ENCODE results near the gene ALCAM.

ALCAM gene

DNA sequence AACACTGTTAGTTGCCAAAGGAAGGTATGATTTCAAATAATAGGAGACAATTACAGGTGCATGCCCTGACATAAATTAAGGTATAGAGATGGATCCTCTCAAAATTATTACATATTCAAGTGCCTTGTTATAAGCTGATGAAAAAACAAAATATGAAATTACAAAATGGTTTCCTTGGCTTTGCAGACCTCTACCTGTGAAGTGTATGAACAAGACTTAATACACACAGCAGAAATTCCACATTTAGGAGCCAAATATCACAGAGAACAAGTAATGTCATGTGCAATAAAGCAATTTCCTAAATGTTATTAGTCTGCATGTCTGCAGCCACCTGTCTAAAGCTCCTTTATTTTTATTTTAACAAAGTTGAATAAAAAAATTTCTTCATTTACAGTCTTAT lies 151.5 kb downstream of the ALCAM start:
- H3K27ac ChIP-seq, result no peak overlapping the region
- no peak for DNase-seq (ENCODE audit: low read depth, low spot score)

DNA sequence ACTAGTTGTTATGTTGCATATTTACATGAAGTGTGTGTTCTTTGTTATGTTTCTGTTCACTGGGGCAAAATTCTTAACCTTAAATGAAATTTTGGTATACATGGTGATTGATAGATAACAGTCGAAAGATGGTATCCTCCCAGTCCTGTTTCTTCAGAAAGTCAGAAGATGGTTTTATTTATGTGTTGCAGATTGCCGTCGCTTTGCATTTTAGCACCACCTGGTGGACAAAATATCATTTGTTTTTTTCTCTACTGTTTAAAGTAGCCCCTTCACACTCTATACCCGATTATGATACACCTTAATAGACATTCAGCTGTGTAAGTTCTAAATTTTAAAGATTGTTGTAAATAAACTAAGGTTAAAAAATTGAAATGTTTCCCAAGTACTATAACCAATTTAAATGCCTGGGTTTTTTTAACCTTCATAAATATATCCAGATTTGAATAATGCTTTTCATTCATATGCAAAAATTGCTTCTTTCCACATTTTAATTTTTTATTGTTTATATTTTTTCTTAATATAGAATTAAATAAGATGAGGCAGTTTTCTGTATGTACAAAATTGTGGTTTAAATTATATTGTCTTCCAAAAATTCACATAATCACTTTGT lies 152.2 kb downstream of the ALCAM start:
- DNase-seq (ENCODE audit: low read depth, low spot score), result no peak
- H3K27ac ChIP-seq, result no peak overlapping the region

DNA sequence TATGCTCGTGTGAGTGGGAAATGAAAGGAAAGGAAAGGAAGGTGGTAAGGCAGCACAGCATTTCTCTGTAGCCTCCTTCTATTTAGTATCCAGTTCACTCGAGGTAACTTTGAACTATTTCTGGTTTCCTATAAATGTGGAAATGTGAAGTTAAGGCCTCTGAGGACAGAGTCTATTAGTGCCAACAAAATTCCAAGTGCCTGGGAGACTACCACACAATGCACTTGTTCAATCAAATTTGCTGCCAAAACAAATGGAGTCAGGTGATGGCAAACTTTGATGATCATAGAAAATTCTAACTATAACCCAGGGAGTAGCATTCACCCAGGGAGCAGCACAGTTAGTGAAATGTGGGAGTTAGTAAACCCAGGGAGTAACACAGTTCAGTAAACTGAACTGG lies 155.1 kb downstream of the ALCAM start:
- DNase-seq (ENCODE audit: low read depth, low spot score), result no peak
- H3K27ac ChIP-seq, result no peak overlapping the region

DNA sequence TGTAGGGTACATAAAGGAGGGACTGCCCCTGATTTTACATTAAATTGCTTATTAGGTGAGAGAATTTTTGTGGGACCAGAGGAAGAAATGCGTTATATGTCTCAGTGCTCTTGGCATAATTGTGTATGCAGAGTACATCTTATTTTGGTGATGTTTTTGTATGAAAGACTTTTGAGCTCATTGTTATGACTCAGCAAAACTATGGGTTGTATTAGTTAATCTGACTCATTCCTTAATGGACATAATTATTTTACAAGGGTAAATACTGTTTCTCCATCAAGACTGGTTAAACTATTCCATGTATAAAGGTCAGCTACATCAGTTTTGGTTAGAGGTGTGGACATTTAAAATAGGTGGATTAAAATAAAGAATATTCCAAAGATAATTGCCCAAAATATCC lies 156.8 kb downstream of the ALCAM start:
- no peak for DNase-seq (ENCODE audit: low read depth, low spot score)
- no peak overlapping the region for H3K27ac ChIP-seq

DNA sequence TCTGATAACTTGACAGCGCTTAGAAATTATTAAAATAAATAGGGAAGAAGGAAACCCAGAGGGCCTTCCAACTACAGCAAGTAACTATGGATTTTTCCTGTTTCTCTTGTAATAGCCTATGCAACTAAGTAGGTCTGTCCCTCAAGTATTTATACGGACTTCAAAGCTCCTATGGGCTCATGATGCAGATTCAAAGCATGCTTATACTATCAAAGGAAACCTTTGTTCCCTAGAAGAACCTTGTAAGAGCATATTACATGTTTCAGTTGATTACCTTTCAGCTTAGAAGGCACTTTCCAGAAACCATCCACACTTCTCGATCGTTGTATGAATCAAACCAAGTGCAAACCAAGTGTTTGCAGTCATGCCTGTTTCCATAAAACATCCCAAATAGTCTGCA lies 158.8 kb downstream of the ALCAM start:
- no peak overlapping the region for H3K27ac ChIP-seq
- DNase-seq (ENCODE audit: low read depth, low spot score), result no peak

DNA sequence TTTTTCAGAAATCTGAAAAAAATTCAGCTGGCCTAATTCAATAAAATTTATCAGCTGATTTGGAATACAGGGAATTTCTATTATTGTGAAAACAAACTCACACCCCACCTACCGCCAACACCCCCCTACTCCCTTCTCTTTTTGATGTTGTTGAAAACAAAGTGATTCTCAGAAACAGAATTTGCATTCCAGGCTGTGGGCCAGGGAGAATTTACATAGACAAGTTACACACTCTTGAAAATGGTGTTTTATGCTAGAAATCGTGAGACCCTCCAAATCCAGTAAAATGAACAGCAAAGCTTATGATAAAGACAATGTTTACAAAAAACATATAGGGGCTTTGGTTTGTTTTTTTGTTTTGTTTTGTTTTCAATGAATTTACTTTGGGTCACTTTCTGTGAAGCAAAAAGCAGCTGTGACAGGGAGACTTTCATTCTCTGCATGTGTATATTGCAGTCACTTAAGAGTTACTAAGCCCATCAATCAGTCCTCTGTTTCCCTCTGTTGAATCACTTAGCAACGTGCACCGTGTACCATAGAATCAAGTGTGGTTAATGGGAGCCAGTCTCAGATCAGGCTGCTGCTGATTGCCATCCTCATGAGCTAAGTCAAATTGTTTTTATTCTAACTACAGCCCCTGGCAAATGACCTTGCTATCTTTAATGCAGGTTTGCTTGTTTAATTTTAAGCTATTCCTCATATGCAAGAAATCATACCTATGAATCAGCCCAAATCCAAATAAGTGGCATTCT lies 159.8 kb downstream of the ALCAM start:
- no peak overlapping the region for H3K27ac ChIP-seq
- no peak for DNase-seq (ENCODE audit: low read depth, low spot score)

DNA sequence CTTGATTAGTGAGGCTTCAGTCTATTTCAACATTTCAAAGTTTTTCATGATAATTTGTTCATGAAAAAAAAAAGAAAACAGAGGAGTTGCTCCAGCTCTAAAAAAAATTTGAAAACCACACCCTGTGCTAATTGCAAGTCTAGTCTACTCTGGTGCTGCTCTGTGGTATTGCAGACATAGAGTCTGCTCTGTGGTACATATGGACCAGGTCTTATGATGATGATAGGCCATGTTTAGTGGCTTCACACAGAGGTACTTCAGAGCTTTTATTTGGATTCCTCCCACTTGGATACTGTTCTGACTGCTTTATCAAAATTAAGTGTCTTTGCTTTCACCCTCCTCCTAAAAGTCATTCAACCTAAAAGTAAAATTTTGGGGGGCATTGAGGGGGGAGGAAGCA lies 160.8 kb downstream of the ALCAM start:
- DNase-seq (ENCODE audit: low read depth, low spot score), result no peak

DNA sequence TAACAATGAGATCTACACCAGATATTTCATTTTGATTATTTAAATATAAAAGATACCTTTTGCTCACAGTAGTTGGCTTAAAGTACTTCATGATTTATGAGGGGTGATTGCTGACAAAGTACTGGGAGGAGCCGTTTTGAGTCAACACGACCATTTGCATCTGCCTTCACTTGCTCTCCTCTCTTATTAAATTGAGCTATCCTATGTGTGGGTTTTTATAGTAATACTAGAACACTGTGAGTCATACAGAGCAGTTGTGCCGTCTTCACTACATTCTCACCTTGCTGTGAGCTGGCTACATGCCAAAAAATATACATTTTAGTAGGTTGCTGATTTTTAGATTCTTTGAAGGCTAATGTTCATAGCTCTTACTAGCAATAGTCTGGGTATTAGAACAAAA lies 161.2 kb downstream of the ALCAM start:
- peak; percentile 73 for DNase-seq (ENCODE audit: low read depth, low spot score)
- no peak overlapping the region for H3K27ac ChIP-seq

More for the DNA sequence above, 160.8 kb downstream of the ALCAM start:
- H3K27ac ChIP-seq, result peak overlapping the region; percentile 2

DNA sequence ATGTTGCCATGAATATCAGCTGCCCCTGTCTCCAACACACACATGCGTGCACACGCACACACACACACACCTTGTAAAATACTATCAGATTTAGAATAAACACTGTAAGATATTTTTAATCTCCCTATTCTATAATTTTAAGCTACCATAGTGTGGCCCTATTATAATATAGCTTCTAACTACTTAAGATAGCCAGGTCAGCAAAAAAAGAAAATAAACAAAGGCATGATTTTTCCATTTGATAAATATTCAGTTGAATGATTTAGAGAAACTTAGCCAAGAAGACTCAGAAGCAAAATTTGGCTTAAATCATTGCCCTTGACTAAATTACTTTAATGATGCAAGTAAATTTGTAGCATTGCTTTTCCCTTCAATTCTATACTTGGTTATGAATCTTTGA lies 162.2 kb downstream of the ALCAM start:
- DNase-seq (ENCODE audit: low read depth, low spot score), result no peak
- no peak overlapping the region for H3K27ac ChIP-seq

DNA sequence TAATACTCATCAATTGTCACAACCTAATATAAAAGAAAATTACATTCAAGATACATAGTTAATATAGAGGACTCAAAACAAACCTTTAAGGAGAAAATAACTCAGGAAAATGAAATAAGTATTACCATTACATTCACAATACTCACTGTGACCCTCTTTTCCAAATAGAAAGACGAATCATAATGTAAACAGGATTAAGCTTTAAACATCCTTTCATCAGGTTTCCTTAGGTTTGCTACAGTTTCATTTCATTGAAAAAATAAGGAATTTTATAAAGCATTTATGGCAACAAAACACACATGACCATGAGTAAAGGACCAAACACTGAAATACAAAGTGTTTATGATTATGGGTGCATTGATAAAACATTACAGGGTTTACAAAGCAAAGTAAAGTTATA lies 162.7 kb downstream of the ALCAM start:
- H3K27ac ChIP-seq, result no peak overlapping the region
- no peak for DNase-seq (ENCODE audit: low read depth, low spot score)

DNA sequence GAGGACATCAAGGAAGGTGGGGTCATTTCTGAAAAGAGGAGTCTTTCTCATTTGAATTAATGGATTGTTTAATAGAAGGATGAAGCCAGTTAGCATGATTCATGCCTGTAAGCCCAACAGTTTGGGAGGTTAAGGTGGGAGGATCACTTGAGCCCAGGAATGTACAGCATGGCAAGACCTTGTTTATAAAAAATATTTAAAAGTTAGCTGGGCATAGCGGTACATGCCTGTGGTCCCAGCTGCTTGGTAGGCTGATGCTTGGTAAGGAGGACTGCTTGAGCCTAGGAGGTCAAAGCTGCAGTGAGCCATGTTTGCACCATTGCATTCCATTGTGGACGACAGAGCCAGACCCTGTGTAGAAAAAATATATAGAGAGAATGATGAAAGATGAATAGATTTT lies 165.5 kb downstream of the ALCAM start:
- H3K27ac ChIP-seq, result no peak overlapping the region
- DNase-seq (ENCODE audit: low read depth, low spot score), result no peak

DNA sequence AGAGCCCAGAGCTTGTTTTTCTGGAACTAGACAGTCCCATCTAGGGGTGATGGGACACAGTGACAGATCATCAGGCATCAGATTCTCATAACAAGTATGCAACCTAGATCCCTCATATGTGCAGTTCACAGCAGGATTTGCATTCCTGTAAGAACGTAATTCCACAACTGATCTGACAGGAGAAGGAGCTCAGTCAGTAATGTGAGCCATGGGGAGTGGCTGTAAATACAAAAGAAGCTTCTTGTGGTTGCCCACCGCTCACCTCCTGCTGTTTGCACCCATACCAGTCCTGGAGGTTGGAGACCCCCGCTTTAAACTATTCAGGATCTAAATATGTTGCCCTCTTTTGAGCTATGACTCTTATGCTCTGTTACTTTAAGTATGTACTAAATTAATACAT lies 167.3 kb downstream of the ALCAM start:
- no peak overlapping the region for H3K27ac ChIP-seq
- no peak for DNase-seq (ENCODE audit: low read depth, low spot score)

DNA sequence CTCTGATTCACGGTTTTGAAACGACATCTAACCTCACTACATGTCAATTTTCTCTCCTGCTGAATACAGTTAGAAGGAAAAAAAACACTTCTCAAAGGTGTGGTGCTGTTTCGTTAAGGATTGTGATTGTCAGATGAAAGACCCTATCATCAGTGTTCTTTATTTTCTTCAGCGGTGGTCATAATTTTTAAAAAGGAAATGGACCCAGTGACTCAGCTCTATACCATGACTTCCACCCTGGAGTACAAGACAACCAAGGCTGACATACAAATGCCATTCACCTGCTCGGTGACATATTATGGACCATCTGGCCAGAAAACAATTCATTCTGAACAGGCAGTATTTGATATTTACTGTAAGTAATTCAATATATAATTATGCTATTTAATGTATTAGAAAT lies 167.8 kb downstream of the ALCAM start:
- no peak overlapping the region for H3K27ac ChIP-seq

DNA sequence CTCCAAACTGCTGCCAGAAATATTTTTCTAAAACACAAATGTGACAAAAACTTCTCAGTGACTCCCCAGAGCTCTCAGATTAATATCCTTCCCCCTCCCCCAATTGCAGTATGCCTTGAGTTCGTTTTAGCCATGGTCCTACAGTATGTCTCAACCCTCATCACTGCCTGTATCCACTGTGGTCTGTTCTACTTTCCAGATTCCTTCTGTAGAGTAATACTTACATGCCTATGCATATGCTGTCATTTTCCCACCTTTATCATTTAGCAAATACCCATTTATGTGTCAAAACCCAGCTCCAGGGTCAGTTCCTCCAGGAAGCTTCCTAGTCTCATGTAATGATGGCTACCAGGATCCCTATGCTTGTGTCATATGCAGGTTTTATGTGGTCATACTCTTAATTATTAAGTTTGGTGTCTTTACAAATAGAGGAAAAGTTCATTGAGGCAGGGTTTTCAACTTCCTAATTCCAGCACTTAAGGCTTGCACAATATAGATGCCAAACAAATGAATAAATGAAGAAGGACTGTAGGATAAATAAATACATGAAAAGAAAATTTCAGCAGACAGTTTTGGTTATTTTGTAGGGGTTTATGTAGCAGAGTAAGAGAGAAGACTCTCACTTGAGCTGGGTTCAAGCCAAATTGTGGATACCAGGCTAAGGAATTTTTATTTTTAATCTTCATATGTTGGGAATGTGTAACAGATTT lies 170.8 kb downstream of the ALCAM start:
- no peak for DNase-seq (ENCODE audit: low read depth, low spot score)

More for the DNA sequence above, 167.8 kb downstream of the ALCAM start:
- DNase-seq (ENCODE audit: low read depth, low spot score), result no peak

DNA sequence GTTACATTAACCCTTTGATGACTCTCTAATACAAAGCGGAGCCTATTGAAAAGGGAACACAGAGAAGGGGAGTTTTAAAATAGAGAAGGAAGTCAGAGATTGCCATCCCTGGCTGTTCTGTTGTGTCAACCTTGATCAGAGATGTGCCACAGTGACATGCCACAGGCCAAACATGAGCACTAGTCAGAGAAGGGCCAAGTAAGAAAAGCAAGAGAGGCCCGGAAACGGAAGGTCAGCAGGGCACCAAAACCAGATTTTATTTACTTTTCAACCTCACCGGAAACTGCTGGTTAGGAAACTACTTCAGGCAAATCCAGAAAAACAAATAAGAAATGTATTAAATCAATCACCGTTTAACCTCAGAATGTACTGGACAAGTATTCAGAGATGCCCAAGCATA lies 171.8 kb downstream of the ALCAM start:
- H3K27ac ChIP-seq, result no peak overlapping the region
- DNase-seq (ENCODE audit: low read depth, low spot score), result no peak

More for the DNA sequence above, 170.8 kb downstream of the ALCAM start:
- no peak overlapping the region for H3K27ac ChIP-seq

DNA sequence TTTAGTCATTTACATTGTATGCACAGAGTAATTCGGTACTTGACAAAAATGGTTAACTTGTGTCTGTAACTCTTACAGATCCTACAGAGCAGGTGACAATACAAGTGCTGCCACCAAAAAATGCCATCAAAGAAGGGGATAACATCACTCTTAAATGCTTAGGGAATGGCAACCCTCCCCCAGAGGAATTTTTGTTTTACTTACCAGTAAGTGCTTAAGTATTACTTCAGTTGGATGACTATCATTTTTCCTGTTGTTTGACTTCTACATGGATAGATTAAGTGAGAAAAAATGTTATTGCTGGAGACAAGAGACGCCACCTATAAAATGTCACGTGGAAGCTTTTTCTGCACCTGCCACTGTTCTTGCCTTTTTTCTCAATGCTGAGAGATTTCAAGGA lies 173.2 kb downstream of the ALCAM start:
- no peak for DNase-seq (ENCODE audit: low read depth, low spot score)
- H3K27ac ChIP-seq, result no peak overlapping the region

DNA sequence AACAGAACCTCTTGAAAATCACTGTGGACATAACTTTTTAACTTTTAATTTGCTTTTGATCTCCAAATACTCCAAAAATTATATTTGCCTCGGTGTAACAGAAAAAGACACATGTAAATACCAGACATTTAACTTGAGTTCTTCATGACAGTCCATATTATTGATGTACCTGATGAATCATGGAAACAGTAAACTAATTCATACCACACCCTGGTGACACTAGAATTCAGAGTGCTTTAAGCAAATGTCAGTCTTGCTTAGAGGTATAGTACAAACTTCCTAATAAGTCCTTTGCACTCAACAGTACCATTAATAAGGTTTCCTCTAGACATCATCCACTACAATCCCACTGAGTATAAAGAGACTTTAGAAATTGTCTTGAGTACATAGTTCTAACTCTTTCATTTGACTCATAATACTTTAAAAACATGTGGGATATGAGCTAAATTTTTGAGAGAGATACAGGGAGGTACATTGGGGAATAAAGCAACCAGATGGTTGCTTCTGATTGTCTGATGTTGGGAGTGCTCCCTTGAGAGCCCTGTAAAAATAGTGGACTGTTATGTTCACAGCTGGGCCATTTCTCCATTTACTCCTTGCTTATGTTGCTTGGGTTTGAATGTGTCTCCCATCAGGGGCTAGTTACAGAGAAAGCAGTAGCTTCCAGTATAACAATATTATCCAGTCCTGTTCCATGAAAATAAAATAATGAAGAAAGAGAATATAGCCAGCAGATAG lies 175.7 kb downstream of the ALCAM start:
- DNase-seq (ENCODE audit: low read depth, low spot score), result no peak
- no peak overlapping the region for H3K27ac ChIP-seq

DNA sequence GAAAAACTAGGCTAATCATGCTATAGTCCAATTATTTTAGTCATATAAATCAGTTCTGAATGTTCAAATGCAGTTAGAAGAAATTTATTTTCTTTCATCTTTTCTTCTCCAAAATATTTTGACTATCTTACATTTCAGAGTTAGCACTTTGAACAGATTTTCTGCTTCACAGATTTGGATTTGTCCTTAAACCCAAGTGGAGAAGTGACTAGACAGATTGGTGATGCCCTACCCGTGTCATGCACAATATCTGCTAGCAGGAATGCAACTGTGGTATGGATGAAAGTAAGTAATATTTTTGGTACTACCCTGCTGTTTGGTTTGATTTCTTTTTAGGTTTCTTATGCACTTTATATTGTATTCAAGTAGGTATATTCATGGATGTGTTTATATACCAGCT lies 178.3 kb downstream of the ALCAM start:
- DNase-seq (ENCODE audit: low read depth, low spot score), result no peak
- no peak overlapping the region for H3K27ac ChIP-seq

DNA sequence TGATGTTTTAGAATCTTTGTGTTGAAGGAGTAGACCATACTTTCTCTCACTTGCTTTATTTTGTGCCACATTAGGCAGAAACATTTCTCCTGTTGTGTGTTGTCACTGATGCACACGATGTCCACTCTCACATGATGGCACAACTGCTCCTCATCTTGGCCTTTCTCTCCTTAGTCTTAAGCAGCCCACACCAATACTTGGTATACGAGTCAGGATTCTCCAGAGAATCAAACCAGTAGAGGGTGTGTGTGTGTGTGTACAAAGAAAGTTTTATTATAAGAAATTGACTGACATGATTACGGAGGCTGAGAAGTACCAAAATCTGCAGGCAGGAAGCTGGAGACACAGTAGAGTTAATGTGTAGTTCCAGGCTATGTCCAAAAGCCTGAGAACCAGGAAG lies 187.1 kb downstream of the ALCAM start:
- DNase-seq (ENCODE audit: low read depth, low spot score), result no peak
- H3K27ac ChIP-seq, result no peak overlapping the region

DNA sequence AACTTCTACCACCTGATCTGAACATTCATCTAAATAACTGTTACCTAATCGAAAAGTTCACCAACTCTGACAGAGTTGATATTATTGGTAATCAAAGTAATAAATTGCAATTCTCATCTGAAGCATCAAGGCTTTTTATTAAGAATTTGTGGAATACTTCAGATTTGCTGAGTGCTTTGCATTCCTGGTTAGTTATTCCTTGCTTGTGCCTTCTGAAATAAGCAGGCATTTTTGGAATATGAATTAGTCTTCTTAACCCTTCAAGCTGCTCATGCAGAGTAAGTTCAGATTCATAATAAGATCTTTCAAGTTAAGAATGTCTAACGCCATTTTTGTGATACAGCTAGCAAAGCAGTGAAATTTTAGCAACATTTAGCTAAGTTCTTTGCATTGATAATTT lies 188.5 kb downstream of the ALCAM start:
- DNase-seq (ENCODE audit: low read depth, low spot score), result no peak
- H3K27ac ChIP-seq, result no peak overlapping the region

DNA sequence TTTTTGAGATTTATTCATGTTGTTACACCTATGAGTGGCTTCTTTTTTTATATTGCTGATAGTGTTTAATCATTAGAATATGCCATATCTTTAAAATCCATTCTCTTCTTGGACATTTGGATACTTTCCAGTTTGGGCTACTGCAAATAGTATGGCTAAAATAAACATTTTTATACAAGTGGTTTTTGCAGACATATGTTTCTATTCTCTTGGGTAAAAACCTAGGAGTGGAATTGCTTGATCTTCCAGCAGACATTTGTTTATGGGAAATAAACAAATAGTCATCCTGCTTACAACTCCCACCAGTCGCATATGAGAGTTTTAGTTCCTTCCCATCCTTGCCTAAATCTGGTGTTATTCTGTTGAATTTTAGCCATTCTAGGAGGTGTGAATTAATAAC lies 193.1 kb downstream of the ALCAM start:
- no peak for DNase-seq (ENCODE audit: low read depth, low spot score)
- H3K27ac ChIP-seq, result no peak overlapping the region

All from epithelial cell of prostate (primary cell).